Epithelial cell of prostate (primary cell): ENCODE results near the gene TNFRSF12A.
A peak's percentile ranks its signal among the peaks of the same experiment; 100 is the strongest.

ENCODE experiments used
- DNase-seq: peaks from one replicate; pipeline ENCODE4 v3.0.0-alpha.2; 2011; ENCODE audit warnings: low read depth, low spot score
- H3K27ac ChIP-seq: fragments of 450-650 bp; 2 replicates; pipeline ENCODE4 v1.5.1; 2017; ENCODE audit warnings: mild to moderate bottlenecking

TNFRSF12A gene, protein sequence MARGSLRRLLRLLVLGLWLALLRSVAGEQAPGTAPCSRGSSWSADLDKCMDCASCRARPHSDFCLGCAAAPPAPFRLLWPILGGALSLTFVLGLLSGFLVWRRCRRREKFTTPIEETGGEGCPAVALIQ

GRCh38 chr16:3020247-3020603, at the start of gene TNFRSF12A:
Gene TNFRSF12A, plus strand, starts transcription at chr16:3020368. Its CDS starts 30 bp downstream, at chr16:3020398.
- H3K27ac ChIP-seq, result peak within 1 kb of the TSS; percentile 99
- no peak for DNase-seq

DNA sequence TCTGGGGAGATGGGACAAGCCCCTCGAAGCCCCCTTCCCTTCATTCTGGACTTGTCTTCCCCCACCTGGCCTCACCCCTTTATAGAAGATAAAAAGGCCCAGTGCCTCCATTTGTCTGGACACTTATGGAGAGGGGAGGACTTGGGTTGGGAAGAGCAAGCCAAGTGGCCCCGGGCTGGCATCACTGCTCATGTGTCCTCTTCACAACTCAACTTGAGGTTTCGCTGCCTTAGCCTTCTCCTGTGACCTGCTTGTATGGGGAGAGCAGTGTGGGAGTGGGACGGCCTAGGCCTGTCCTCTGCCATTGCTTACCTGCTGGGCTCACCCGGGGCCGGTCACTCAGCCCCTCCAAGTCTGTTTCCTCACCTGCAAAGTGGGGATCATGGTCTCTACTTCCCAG, 49.6 kb upstream of the TNFRSF12A start:
- H3K27ac ChIP-seq, result peak overlapping the region; percentile 35
- DNase-seq, result no peak

DNA sequence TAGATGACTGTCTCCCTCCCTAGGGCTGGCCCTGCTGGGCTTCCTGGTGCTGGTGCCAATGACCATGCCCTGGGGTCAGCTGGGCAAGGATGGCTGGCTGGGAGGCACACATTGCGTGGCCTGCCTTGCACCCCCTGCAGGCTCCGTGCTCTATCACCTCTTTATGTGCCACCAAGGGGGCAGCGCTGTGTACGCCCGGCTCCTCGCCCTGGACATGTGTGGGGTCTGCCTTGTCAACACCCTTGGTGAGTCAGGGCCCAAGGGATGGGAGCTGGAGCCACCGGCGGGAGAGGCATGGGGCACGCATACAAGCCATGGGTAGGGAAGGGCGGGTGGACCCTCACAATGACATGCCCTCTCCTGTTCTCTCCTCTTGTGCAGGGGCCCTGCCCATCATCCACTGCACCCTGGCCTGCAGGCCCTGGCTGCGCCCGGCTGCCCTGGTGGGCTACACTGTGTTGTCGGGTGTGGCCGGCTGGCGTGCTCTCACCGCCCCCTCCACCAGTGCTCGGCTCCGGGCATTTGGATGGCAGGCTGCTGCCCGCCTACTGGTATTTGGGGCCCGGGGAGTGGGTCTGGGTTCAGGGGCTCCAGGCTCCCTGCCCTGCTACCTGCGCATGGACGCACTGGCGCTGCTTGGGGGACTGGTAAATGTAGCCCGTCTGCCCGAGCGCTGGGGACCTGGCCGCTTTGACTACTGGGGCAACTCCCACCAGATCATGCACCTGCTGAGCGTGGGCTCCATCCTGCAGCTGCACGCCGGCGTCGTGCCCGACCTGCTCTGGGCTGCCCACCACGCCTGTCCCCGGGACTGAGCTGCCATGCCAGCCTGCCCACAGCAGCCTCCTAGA, 48.8 kb upstream of the TNFRSF12A start:
- no peak for DNase-seq
- H3K27ac ChIP-seq, result no peak overlapping the region

GRCh38 chr16:2971985-2972784, 48.0 kb upstream of the TNFRSF12A start:
- DNase-seq, result no peak
- H3K27ac ChIP-seq, result no peak overlapping the region

DNA sequence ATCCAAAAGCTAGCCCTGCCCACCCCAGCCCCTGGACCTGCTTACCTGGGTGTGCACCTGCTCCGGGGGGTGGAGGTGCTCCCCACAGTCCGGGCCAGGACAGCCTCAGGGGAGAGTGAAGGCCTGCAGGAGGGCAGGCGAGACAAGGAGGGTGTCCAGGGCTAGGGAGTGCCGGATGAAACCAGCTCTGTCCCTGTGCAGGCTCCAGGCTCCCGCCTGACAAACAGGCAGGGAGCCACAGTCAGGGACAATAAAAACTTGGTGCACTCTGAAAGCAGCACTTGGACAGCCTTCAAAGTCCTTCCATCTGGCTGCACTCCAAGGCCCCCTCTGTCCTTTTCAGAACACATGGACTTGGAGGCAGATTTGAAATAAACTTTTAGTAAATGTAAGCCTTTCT, 47.1 kb upstream of the TNFRSF12A start:
- H3K27ac ChIP-seq, result no peak overlapping the region
- no peak for DNase-seq

GRCh38 chr16:2973605-2974318, 46.4 kb upstream of the TNFRSF12A start:
- no peak for DNase-seq
- no peak overlapping the region for H3K27ac ChIP-seq

- DNase-seq, result no peak
- H3K27ac ChIP-seq, result no peak overlapping the region
Measured at GRCh38 chr16:2974319-2975056, 45.7 kb upstream of the TNFRSF12A start.

DNA sequence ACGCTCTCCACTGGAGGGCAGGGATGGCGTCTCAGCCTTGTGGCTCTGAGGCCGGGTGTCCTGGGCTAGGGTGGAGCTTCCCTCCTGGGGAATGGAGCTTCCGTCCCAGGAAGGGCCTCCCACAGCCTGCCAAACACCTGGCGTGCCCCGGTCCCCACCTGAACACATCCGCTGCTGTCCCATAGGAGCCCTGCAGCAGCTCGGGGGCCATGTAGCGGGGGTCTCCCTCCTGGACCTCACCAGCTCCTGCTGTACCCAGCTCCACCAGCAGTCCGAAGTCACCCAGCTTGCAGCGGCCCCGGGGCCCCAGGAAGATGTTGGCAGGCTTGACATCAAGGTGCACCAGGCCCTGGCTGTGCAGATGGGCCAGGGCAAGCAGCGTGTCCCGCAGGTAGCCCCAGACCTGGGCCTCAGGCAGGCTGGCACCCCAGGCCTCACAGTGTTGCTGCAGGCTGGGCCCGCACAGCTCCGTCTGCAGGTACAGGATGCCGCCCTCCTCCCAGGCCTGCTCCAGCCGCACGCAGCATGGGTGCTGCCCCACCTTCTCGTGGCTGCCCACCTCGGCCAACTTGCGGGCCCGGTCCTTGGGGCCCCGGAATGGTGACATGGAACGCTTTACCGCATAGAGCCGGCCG, 44.9 kb upstream of the TNFRSF12A start:
- DNase-seq, result no peak
- no peak overlapping the region for H3K27ac ChIP-seq

GRCh38 chr16:2976201-2976600, 44.0 kb upstream of the TNFRSF12A start:
- no peak overlapping the region for H3K27ac ChIP-seq
- DNase-seq, result no peak

GRCh38 chr16:2976673-2977072, 43.5 kb upstream of the TNFRSF12A start:
- DNase-seq, result no peak

DNA sequence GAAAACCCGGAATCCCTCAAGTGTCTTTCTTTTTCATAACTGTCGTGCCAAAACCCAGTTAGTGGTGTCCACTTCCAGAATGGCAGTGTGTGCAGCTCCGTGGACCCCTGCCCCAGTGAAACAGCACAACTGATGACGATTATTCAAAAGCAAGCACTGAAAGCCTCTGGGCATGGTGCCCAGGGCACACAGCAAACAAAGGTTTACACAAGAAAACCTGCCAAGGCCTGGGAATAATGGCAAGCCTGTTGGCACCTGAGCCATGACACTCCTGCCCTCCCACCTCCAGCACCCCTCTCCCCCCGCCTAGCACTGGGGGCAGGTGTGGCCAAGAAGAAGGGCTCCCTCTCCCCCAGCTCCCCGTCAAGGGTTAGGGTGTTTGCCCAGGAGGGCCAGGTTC, 42.7 kb upstream of the TNFRSF12A start:
- no peak for DNase-seq
- H3K27ac ChIP-seq, result no peak overlapping the region

More at GRCh38 chr16:2976673-2977072, 43.5 kb upstream of the TNFRSF12A start:
- no peak overlapping the region for H3K27ac ChIP-seq

- DNase-seq, result no peak
Measured at GRCh38 chr16:2979669-2980226, 40.4 kb upstream of the TNFRSF12A start.

DNA sequence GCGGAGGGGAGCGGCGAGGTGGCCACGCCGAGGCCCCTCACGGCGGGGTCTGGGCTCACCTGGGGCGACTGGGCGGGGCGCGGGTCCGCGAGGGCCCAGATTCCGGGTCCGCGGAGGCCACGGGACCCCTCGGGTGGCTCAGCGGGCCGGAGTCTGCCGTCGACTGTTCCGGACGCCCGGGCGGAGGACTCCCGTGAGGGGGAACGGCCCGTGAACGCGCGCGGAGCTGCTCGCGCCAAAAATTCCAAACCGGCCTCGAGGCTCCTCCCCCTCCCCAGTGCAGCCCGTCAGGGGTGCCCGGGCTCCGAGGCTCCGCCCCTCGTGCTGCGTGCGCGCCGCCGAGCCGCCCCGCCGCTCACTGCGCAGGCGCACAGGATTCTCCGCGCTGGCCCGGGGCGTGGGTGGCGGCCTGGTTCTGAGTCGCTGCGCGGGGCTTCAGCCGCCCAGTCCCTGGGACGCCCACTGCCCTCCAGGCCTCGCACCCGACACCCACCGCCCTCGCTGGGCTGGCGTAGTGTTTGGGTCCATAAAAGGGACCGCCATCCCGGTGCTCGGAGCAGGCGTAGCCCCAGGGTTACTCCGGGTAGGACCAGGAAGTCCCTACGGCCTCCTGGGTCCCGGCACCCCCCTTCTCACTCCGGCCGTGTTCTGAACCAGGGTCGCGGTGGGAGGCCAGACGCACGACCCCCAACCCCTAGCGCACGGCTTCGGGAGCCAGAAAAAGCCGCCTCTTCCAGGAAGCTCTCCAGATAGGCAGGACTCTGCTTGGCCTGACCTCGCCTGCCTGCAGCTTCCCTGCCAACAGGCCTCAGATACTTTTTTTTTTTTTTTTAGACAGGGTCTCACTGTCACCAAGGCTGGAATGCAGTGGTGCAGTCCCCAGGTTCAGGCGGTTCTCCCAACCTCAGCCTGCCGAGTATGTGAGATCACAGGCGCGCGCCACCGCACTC, 39.7 kb upstream of the TNFRSF12A start, which contains the start of gene PKMYT1:
PKMYT1 (minus strand) TSS at position 220 of the 950 bp plus-strand sequence. CDS start 789 bp downstream, outside the sequence.
- DNase-seq, result no peak

More at GRCh38 chr16:2979669-2980226, 40.4 kb upstream of the TNFRSF12A start:
- no peak overlapping the region for H3K27ac ChIP-seq

GRCh38 chr16:2981177-2981898, 38.8 kb upstream of the TNFRSF12A start:
- no peak overlapping the region for H3K27ac ChIP-seq
- DNase-seq, result no peak

More for the DNA sequence above, 39.7 kb upstream of the TNFRSF12A start, which contains the start of gene PKMYT1:
- peak within 1 kb of the TSS; percentile 37 for H3K27ac ChIP-seq

- DNase-seq, result no peak
- H3K27ac ChIP-seq, result no peak overlapping the region
Measured at GRCh38 chr16:2981899-2982250, 38.3 kb upstream of the TNFRSF12A start.

- H3K27ac ChIP-seq, result no peak overlapping the region
- DNase-seq, result no peak
Measured at GRCh38 chr16:2982402-2982801, 37.8 kb upstream of the TNFRSF12A start.

- DNase-seq, result no peak
- H3K27ac ChIP-seq, result peak overlapping the region; percentile 17
Measured at GRCh38 chr16:2983706-2984136, 36.4 kb upstream of the TNFRSF12A start.
